ENCODE results near the gene PNMA6E. TPM values are rescaled to one million over a fixed set of nuclear protein-coding genes. Genes with fewer than 3 reads are reported as not detected.
"Not testable (repeated sequence)": the region's sequence is repeated elsewhere in the genome, so short reads cannot be mapped to it uniquely, and the experiment has no call there.

Gene PNMA6E
- polyA plus RNA-seq, 10 donors = not detected

DNA sequence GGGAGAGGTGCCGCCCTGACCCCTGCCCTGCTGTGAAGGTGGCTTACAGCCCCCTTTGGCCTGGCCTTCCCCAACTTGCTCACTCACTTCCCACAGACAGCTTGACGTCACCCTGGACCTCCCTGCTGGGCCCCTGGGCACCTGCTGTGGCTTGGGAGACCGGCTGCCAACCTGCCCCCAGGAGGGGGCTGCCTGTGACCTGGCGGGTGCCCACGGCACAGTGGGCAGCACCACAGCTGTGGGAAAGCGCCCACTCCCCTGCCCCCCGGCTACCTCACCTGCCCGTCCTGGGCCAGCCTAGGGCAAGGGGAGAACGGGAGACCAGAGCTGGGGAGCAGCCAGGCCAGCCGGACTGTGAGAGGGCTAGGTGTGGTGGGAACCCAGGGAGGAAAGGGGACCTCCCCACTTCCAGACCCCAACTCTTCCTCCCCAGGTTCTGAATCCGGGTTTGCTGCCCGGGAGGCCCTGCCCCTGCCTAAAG is 7.8 kb upstream of the PNMA6E start:
- no peak for DNase-seq

DNA sequence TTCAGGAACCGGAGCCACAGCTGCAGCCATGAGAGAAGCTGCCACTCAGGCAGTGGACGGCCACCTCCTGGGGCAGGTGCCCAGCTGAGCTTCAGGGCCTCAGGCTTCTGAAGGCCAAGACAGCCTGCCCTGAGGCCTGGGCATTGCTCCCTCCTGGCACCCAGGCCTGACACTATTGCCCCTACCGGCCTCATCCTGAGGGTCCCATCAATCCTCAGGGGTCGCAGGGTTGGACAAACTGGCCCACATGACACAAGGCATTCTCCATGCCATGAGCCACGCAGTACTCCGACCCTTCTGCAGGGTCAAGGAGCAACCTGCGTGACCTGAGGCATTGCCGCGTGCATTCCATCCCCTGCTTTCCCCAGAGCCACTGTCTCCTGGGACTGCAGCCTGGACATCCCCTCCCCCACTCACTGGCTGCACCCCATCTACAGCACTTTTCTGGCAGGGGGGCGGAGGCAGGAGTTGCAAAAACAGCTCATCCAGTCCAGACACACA is 7.1 kb upstream of the PNMA6E start:
- no peak for DNase-seq

DNA sequence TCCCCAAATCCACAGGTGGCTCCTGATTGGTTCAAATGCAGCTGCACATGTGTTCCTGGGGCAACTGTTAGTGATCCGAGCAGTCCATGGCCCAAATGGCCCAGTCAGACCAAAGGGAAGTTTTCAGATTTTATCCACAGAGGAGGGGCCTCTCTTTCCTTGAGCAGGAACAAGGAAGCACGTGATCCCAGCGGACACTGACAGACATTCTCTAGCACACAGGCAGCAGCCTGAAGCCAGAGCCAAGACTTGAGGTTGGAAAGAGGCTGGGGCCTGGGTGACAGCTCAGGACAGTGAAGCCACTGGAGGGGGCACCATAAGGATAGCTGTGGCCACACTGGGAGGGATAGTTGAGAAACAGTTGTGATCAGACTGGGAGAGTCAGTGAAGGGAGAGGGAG is 6.6 kb upstream of the PNMA6E start:
- no peak for DNase-seq

DNA sequence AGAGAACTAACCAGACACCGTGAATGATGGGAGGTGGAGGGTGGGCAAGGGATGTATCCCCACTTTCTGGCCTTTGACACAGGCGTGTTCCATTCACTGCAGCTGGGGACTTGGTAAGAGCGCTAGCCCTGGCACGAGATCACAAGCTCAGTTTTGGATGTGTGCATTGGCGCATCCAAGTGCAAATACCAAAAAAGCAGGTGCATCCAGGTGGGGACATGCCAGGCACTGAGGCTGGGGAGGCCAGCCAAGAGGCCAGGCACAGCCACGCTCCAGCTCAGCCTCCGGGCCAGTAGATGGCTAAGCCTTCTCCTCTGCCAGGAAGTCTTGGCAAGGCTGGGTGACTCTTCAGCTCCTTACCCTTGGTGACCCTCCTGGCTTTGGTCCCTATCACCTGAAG is 5.8 kb upstream of the PNMA6E start:
- no peak for DNase-seq

DNA sequence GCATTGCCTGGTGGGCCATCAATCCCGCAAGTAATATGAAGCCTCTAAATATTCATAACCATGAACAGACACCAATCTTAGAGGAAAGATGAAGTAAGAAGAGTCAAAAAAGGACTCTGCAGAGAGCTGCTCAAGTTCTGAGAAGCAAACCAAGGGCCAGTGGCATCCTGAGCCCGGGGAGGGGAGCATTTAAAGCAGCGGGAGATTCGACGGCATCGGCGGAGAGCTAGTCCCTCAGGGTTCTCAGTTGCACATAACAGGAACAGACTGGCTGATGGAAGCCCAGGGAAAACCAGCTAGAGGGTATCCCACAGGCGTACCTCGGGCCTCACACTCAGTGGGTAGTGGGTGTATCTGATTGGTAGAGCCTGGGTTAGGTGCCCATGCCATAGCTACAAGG is 4.9 kb upstream of the PNMA6E start:
- no peak for DNase-seq

DNA sequence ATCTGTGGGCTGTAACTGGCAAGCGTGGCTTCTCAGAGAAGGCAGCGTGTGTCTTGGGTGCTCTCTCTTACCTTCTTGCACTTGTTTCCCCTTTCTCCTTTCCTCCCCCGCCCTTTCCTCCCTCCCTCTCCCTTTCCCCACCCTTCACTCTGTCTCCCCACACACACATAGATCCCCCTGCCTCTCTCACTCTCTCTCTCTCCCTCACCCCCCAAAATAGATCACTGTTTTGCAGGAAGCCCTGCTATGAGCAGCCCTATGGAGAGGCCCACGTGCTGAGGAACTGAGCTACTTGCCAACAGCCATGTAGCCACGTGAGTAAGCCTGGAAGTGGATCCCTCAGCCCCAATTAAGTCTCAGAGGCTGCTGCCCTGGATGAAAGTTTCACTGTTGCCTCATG is 4.3 kb upstream of the PNMA6E start:
- no peak for DNase-seq

DNA sequence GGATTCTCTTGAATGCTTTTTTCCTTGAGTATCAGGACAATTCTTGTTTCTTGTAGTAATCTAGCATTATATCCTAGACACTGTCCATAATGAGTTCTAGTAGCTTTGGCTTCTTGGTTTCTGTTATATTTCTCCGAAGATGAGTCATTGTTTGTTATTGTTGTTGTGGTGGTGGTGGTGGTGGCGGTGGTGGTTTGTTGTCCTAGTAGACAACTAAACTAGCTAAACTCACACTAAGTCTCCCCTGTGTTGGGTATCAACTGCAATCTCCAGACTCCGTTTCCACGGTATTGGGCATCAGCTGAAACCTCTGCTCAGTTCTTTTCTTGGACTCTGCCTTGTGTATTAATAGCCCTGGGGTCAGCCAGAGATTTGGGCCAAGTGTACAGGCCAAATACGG is 3.2 kb upstream of the PNMA6E start:
- not testable (repeated sequence) for DNase-seq

DNA sequence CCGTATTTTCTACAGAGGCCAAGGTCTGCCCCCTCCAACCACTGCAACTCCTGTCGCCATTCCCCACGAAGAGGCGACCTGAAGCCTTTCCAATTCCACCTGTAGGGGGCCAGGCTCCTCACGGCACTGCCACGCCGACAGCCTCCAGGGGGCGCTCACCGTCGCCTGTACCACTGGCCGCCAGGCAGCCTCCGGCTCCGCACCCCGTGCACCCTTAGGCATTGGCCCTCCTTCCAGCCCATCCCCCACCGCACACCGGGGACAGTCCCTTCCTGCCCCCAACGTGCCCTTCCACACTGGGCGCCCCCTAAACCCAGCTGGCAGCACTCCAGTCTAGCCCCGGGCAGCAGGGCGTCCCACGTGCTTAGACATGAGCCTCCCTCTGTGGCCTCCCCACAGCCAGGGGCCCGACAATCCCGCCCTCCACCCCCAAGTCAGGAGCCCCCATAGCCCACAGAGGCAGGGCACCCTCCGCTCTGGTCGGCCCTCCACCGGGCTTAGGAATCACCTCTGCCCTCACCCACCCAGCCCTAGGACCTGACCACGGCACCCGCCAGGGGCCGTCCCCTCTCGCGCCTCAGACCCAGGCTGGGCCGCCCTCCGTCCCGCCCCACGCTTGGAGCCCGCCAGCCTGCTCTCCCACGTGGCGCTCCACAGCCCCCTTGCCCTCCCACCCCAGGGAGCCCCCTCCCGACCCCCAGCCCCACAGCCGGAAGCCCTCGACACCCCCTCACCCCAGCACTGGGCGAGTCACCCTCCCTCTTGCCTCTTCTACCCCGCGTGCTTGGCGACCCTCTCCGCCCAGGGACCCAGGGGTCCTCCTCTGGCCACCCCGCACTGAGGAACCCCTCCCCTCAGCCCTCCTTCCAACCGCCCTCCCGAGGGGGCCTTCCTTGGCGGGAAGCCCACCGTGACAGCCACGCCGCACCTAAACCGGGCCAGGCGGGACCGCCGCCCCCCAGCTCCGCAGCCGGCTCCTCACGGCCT is 711 bp downstream of the PNMA6E start:
- DNase-seq = no peak

DNA sequence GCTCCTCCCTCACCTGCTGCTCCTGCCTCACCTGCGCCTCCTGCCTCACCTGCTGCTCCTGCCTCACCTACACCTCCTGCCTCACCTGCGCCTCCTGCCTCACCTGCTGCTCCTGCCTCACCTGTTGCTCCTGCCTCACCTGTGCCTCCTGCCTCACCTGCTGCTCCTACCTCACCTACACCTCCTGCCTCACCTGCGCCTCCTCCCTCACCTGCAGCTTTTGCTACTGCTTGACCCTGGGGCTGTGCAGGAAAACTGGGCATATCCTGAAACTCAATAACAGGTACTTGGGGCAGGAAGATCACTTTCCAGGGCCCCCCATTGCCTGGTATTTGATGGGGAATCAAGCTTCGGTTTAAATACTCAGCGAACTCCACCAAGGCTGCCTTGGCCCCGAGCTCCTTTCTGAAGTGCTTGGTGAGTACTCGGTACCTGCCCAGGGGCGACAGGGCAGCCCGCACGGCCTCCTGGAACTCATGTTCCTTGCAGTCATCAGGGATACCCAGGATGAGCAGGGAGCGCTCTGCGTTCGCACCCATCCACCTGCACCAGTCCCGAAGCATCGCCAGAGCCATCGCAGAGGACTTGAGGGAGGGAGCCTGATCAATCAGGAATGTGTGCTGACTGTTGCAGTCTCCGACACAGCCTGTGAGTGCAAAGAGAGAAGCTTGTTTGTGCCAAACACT is 2.7 kb downstream of the PNMA6E start:
- no peak for DNase-seq

DNA sequence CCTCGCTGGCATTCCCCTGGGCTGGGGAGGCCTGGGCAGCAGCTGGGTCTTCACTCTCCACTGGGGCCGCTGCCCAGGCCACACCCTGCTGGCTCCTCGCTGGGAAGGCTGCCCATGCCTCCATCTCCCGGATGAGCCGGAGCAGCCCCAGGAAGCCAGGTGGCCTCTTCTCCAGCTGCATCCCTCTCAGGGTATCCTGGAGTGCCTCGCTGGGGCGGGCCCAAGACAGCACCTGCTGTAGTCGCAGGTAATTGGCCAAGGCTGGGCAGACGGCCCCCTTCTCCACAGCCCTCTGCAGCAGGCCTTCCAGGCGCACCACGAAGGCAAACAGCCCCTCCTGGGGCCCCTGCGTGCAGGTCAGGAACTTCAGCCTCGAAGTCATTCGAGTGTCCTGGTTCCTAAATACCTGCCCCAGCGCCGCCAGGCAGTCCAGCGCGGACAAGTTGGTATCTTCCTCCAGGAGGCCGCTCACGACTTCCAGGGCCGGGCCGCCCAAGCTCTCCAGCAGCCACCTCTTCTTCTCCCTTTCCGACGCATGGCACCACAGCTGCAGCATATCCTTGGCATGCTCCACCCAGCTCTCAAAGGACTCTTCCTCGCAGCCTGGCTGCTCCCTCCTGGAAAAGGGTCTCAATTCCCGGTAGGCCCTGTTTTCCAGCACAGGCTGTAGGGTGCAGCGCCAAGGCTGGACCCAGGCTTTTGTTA is 3.7 kb downstream of the PNMA6E start:
- DNase-seq = no peak

DNA sequence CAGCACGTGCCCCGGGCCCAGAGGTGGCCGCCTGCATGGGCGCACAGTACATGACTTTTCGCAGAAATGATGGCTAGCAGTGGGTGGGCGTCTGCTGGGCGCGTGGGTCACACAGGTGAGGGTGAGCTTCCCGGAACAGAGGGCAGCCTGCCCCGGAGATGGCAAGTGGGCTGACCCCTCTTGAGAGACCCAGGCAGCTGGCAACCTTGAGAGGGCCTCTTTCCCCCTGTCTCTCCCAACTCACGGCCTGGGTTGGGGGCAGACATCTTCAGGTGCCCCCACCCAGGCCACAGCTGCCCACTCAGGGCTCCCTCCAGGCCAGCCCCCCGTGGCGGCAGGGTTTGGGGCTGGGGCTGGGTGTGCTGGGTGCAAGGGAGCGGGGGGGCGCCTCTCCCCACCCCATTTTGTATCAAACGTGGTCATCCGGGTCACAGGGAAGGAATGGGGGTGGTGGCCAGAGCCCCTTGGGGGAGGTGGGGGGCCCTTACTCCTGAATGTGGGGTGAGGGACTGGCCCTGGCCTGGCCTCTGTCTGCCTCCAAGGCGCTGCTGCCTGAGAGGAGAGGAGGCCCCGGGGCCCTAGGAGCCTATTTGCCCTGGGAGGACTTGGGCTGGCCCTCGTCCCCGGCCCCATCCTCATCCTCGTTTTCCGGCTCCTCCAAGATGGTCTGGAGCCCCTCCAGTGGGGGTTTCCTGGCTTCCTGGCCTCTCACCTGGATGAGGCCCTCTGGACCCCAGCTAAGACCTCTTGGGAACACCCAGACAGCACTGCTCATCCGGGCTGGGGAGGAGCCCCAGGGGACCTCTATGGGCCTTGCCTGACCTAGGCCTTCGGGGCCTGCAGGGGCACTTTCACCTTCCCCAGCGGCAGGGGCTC is 4.6 kb downstream of the PNMA6E start:
- DNase-seq = no peak

DNA sequence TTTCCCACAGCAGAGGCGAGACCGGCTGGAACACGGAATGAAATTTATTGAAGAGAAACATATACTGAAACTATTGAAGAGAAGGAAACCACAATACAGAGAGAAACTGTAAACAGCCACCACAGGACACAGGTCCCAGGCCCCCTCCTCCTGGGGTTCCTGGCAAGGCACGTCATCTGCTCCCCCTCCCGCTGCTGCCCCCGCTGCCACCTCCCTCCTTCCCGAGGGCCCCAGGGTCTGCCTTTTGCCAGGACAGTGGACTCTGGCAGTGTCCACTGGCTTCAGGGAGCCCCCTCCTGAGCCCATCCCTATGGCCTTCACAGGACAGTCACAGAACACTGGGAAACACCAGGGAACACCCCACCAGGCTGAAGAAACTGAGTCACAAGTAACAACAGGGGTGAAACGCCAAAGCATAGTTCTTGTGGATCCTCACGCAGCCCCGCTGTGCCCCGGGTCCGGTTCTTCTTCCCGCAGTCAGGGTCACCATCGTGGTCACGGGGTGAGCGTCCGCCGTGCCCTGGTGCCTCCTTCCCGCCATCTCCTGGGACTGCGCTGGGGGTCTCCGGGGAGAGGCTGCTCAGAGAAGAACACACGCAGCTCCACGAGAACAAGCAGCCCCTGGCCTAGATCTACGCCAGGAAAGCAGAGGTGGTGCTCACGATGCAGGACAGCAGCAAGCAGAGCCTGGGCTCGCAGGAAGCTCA is 5.4 kb downstream of the PNMA6E start:
- no peak for DNase-seq

DNA sequence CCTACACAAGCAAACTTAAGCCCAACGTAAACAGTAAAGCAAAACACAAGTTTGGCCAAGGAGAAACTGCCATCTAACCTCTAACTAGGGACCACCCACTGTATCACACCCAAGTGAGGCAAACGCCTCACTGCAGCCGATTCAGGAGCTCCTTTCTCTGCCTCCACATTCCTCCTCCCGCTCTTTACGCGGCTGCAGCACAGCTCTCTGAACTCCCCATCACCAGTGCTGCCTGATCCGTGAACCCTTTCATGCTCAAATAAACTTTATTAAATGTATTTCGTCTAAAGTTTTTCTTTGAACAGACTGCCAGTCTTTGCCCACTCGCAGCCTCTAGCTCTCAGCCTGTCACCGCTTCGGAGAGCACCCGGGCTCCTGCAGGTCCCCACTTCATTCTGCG is 6.5 kb downstream of the PNMA6E start:
- no peak for DNase-seq

DNA sequence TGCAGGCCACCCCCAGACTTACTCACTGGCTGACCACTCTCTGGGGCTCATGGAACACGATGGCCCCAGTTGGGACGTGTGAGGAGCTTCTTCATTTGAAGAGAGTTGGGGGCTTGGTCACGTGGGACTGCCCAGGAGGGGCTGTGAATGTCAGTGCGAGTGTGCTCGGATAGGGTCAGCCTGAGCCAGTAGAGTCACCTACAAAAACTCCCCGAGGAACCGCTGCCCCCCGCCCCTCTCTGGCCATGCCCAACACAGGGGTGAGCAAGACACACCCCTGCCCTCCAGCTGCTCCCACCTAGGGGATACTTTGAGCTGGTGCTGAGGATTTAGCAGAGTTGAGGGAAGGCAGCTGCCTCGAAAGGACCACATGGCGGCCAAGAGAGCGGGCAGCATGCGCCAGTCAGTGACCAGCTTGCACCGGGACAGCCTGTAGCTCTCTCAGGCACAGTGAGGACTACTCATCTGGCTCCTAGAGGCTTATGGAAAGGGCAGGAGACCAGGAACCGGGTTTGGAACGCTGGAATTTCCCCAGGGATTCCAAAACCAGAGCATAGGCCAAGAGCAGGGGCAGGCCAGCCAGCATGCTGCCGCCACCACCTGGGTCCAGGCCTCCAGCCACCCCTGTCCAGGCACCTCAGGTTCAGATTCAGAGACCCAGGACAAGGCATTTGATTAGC is 8.4 kb downstream of the PNMA6E start:
- DNase-seq = no peak

DNA sequence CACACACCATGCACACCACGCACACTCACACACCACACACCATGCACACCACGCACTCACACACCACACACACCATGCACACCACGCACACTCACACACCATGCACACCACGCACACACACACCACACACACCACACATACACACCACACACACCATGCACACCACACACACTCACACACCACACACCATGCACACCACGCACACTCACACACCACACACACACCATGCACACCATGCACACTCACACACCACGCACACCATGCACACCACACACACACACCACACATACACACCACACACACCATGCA is 11.7 kb downstream of the PNMA6E start:
- DNase-seq = not testable (repeated sequence)

DNA sequence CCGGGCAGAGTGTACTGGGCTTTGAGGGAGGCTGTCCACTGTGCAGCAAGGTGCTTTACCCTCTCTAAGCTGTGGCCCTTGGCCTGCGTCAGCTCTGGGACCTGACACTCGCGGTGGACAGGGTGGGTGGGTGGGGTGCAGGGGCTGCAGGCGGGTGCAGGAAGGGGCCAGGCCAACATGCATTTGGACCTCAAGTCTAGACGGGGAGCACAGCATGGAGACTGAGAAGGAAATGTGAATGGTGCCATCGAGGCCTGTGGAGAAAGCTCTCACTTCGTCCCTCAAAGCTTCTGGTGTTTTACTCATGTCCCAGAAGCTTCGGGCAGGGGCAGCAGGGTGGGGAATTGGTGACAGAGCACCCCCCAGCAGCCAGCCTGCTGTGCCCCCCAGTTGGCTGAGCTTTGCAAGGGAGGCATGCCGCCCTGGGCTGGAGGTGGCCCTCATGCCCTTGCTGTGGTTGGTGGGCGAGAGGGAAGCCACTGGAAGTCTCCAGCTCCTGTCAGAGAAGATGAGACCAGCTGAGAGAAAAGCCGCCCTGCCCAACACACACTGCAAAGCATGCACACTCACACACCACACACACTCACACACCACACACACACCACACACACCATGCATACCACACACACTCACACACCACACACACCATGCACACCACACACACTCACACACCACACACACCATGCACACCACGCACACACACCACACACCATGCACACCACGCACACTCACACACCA is 12.3 kb downstream of the PNMA6E start:
- DNase-seq = no peak

DNA sequence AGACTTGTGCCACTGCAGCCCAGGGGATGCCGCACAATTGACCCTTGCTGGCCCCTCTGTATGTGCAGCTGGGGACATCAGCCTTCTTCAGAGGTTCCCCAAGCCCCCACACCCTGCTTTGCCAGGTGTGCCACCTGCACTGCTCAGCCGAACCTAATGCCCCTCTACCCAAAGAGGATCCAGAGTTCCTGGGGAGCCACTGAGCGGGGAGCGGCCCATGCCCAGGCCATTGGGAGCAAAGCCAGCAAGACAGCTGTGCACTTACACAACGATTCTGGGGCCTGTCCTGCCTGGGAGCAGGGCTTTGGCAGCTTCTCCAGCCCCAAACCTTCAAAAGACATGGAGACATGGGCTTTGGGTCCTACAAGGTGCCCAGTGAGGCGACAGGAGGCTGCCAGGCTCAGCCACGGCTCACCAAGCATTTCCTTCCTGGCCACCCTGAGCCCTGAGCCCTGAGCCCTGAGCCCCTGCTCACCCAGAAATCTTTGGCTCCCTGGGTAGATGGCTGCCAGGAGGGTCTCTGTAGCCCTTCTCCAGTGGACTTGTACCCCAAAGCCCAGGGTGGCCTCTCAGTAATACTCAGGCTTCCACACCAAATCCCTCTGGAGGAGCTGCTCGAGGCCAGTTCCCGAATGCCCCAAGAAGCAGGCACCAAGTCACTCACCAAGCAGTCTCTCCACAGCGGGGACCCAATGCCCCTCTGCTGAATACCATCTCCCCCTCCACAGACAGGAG is 13.0 kb downstream of the PNMA6E start:
- no peak for DNase-seq

DNA sequence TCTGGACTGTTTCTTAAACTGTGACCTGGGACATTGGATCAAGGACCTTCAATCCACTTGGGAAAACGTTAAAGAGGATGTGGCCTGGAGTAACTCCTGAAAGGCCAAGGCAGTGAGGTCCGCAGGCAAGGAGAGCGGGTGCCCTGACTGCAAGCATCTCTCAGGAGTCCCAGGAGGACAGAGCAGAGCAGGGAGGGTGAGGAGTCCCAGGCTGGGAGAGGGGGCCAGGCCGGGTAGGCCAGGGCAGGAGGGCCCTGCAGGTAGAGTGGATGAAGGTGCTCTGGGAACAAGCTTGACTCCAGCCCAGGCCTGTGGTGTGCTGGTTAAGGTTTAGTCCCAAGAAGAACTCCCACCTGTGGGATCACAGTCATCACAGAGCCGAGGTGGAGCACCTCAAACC is 13.8 kb downstream of the PNMA6E start:
- no peak for DNase-seq

DNA sequence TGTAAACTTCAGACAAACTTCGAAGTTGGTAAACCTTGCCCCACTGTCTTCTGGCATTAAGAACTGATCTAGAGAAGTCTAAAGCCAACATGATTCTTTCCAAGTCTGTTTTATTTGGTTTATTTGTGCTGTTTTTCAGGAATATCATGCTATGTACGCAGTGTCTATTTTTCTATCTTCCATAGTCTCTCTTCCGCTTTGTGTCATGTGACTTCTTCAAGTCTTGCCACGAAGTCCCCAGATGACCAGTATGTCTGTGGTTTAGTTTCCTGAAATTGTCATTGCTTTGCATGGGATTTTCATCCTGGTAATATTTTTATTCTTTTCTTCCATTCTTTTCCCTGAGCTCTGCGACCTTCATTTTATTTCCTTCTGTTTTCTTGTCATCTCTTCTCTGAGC is 15.1 kb downstream of the PNMA6E start:
- no peak for DNase-seq
